Glomerular endothelial cell (primary cell): ENCODE measurements around the gene ROBO3. TPM values are rescaled to one million over a fixed set of nuclear protein-coding genes. Genes with fewer than 3 reads are reported as not detected.

Source experiments
- DNase-seq: peaks from one replicate; pipeline ENCODE4 v3.0.0-alpha.2; 2011; ENCODE audit warnings: low read depth, low spot score; ENCODE audit errors: extremely low read depth
- total RNA-seq: library from RNA; depleted of rRNA; stranded (reverse); fragments of >200 nt; gene quantifications from 2 replicates; pipeline ENCODE4 v1.2.3, GENCODE V29; 2015

The ROBO3 gene, protein sequence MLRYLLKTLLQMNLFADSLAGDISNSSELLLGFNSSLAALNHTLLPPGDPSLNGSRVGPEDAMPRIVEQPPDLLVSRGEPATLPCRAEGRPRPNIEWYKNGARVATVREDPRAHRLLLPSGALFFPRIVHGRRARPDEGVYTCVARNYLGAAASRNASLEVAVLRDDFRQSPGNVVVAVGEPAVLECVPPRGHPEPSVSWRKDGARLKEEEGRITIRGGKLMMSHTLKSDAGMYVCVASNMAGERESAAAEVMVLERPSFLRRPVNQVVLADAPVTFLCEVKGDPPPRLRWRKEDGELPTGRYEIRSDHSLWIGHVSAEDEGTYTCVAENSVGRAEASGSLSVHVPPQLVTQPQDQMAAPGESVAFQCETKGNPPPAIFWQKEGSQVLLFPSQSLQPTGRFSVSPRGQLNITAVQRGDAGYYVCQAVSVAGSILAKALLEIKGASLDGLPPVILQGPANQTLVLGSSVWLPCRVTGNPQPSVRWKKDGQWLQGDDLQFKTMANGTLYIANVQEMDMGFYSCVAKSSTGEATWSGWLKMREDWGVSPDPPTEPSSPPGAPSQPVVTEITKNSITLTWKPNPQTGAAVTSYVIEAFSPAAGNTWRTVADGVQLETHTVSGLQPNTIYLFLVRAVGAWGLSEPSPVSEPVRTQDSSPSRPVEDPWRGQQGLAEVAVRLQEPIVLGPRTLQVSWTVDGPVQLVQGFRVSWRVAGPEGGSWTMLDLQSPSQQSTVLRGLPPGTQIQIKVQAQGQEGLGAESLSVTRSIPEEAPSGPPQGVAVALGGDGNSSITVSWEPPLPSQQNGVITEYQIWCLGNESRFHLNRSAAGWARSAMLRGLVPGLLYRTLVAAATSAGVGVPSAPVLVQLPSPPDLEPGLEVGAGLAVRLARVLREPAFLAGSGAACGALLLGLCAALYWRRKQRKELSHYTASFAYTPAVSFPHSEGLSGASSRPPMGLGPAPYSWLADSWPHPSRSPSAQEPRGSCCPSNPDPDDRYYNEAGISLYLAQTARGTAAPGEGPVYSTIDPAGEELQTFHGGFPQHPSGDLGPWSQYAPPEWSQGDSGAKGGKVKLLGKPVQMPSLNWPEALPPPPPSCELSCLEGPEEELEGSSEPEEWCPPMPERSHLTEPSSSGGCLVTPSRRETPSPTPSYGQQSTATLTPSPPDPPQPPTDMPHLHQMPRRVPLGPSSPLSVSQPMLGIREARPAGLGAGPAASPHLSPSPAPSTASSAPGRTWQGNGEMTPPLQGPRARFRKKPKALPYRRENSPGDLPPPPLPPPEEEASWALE (N-terminal part only)
- total RNA-seq: 9.7 and 11.2 TPM in 2 replicates

DNA sequence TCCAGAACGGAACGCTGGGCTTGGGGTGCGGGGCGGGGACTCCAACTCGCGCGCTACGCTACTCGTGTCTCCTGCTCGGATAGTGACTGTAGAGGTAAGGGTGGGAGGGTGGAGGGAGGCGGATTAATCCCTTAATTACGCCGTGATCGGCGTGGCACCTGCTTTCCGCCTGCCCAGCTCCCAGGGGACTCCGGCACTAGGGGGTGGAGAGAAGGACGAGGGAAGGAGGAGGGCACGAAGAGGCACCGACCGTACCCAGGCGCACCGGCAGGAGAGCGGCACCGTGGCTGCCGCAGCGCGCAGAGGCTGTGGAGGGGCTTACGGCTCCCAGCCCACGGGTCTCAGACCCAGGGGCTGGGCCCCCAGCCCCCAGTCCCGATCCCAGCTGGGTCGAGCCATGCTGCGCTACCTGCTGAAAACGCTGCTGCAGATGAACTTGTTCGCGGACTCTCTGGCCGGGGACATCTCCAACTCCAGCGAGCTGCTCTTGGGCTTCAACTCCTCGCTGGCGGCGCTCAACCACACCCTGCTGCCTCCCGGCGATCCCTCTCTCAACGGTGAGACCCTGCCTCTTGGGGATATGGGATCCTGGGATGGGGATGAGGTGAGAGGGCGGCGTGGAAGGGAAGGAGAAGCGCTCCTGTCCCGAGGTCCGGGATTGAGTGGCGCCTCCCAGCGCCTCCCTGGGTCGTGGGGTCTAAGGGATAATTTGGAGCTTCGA is at the start of gene ROBO3:
ROBO3 (plus strand) TSS at position 252 of the 721 bp plus-strand sequence; CDS start at position 398, 146 bp downstream.
- DNase-seq: no peak

DNA sequence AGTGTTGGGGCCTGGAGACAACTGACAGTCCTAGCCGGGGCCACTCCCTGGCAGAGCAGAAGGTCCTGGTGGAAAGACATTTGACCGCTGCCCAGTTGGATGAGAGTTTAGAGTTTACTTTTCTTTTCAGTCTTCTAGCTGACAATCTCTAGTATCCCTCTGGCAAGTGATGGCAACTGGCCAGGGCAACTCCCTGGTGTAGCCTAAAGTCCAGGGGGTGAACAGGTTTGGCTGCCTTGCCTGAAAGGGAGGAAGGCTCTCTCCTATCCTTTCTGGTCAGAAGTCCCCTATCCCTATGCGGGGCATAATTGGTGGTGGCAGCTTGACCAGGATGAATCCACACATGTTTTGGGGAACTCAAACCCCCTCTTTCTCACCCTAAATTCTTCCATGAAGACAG is 48.2 kb upstream of the ROBO3 start:
- DNase-seq: no peak

DNA sequence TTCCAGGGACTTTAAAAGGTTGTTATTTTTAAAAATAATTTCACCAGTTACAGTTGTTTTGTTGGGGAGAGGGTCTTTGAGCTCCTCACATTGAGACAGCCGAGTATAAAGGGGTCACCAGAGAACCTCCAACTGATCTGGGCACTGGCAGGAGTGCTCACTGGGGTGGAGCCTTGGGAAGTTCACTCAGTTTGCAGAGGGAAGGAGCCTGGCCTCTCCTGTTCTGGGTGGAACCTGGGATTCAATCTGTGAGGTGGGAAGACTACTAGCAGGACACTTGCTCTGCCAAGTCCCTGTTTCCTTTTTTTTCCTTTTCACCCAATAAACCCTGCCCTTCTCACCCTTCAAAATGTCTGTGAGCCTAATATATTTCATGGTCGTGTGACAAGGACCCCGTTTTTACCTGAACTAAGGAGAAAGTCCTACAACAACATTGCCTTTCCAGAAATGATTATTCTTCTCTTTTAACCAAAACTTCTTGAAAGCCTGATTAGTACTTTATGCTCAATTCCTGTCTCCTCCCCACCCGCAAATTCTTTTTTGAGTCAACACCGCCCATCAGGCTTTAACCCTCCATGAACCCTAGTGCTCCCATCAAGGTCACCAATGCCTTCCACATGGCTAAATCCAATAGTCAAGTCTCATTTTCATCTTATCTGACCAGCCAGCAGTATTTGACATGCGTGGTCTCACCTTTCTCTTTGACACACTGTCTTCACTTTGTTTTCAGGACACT is 43.1 kb upstream of the ROBO3 start:
- no peak for DNase-seq

DNA sequence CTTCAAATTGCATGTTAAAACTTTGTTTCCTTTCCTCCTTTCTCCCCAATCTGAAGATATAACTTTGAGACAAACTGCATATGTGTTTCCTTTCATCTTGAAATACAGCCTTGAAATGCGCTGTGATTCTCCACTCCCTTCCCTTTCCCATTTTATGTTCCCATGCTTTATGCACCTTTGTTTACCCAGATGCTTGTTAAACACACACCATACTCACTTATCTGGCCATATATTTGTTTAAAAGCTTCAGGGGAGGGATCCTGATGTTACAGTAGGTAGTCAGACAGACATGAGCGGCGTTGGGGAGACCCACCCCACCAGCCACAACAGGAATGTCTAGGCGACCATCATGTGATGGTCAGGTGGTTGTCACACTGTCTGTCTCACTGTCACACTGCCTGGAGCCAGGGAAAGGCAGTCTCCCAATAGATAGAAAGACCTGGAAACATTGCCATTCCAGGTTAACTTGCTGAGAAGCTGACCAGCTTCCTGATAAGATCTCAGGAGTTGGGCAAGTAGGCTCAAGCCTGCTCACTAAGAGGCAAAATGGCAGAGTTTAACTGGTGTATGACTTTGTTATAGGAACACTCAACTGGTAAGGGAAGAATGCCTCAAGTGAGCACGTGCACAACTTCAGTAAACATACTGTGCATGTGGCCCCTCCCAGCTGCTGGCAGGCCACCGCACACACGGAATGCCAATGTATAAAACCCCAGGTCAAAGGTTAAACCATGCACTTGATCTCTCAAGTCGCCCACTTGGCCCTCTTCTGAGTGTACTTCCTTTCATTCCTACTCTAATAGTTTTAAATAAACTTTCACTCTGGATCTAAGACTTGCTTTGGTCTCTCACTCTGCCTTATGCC is 41.5 kb upstream of the ROBO3 start:
- DNase-seq: no peak

DNA sequence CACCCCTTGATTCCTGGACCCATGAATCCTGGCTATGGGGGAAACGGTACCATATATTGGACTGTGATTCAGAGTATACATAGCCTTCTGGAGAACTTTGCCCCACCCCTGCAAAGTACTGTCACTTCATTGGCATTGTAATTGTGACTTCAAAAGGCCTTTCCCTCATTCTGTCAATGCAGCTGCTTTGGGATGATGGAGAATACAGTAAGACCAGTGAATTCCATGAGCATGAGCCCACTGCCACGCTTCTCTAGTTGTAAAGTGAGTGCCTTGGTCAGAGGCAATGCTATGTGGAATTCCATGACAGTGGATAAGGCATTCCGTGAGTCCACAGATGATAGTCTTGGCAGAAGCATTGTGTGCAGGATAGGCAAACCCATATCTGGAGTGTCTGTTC is 39.4 kb upstream of the ROBO3 start:
- DNase-seq: no peak

DNA sequence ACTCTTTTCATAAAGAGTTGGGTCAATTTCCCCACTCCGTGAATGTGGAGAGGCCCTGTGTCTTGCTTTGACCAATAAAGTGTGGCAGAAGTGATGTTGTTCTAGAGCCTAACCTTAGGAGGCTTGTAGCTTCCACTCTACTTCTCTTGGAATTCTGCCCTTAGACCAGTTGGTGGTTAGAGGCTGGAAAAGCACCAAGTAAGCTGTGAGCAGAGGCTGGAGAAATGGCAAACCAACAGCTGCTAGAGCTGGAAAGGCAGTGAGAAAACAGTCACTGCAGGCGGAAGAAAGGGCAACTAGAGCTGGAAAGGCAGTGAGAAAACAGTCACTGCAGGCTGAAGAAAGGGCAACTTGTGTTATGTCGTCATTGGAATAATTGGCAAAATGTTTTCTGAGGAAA is 35.2 kb upstream of the ROBO3 start:
- DNase-seq: no peak

DNA sequence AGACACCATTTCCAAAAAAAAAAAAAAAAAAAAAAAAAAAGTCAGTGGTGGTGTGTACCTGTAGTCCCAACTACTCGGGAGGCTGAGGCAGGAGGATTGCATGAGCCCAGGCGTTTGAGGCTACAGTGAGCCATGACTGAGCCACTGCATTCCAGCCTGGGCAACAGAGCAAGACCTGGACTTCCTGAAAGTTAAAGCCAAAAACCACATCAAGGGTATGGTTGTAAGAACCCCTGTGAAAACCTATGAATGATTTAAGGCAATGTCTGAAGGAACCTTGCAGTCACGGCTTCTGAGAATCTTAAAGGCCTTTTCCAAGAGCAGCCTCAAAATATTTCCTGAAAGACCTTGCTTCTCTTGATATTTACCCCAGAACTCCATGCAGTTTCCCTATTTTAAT is 34.5 kb upstream of the ROBO3 start:
- DNase-seq: no peak

DNA sequence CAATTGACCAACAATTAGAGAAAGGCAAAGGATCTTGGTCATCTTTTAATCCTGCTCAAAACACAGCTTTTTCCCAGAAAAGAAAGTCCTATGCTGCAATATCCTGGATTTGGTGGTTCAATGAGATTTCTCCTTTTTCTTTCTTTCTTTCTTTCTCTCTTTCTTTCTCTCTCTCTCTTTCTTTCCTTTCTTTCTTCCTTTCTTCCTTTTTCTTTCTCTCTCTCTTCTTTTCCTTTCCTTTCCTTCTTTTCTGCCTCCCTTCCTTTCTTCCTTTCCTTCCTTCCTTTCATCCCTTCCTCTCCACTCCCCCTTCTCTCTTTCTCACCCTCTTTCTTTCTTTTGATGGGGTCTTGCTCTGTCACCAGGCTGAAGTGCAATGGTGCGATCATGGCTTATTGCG is 33.3 kb upstream of the ROBO3 start:
- no peak for DNase-seq

DNA sequence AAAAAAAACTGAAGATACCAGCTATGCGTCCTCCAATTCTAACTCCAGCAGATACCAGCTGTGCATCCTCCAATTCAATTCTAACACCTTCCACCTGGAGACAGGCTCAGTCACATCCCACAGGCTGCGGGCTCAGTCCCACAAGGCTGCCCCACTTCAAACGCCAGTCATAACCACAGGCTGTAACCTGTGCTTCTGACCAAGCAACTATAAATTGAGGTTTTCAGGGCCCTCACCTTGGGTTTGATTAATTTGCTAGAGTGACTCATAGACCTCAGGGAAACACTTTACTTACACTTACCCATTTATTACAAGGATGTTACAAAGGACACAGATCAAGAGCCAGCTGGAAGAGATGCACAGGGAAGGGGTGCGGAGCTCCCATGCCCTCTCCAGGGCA is 32.7 kb upstream of the ROBO3 start:
- DNase-seq: no peak

DNA sequence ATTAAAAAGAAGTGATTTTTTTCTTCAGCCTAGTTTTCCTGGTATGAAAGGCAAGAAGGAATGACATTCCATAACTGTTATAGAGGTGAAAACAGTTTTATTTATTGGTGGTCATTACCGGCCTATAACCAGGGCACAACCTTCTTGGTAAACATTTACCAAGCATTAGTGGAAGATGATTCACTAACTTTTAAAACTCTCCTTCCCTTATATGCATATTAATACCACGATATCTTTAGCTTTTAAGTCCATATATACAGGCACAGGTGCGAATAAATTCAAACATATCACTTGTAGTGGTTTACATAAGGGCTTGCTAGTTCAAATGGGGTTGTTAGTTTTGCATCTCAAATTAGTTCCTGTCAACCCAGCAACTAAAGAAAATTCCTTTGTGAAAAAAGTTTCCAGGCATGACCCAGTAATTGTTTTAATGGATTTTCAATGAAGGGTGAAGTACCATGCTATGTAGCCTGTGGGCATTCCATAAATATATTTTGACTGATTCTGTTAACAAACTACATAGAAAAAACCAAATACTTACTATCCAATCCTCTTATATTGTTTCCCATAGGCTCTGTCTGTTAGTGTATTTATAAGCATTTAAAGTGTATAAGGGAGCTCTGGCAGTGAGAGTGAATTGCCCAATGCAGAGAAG is 30.6 kb upstream of the ROBO3 start:
- no peak for DNase-seq

DNA sequence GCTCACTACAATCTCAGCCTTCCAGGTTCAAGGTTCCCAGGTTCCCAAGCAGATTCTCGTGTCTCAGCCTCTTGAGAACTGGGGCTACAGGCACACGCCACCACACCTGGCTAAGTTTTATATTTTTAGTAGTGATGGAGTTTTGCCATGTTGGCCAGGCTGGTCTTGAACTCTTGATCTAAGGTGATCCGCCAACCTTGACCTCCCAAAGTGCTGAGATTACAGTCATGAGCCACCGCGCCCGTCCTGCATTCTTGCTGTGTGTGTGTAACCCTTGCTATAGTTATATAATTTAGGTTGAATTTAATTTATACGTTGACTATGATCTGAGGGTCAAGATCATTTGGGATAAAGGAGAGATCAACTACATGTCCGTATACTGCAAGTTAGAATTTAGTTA is 29.3 kb upstream of the ROBO3 start:
- DNase-seq: no peak

DNA sequence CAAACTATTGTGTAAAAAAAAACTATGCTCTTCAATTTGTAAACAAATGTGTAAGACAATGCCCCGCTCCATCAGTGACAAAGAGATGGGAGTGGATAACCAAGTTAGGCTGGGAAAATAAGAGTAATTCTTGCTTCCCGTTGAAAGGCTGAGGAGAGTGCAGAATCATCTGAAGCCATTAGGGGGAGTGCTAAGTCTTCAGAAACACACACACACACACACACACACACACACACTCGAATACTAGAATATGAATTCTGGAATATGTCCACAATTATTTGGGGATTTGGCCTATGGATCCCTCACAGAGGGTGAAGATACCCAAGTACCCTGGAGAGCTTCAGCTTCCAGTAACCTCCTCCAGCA is 27.8 kb upstream of the ROBO3 start:
- DNase-seq: peak; percentile 77

DNA sequence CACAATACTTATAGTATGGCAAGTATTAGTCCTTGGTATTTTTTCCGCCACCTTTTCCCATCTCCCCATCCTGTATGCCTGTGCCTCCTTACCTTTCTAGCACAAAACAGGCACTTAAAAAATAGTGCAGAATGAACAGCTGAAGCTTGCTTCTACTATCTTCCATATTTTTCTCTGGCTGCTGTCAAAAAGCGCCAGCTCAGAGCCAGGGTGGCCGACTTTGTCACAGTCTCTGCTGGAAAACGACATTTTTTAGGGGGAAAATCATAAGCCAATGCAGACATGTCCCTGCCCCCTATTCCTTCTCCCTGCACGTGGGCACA is 26.5 kb upstream of the ROBO3 start:
- DNase-seq: no peak

DNA sequence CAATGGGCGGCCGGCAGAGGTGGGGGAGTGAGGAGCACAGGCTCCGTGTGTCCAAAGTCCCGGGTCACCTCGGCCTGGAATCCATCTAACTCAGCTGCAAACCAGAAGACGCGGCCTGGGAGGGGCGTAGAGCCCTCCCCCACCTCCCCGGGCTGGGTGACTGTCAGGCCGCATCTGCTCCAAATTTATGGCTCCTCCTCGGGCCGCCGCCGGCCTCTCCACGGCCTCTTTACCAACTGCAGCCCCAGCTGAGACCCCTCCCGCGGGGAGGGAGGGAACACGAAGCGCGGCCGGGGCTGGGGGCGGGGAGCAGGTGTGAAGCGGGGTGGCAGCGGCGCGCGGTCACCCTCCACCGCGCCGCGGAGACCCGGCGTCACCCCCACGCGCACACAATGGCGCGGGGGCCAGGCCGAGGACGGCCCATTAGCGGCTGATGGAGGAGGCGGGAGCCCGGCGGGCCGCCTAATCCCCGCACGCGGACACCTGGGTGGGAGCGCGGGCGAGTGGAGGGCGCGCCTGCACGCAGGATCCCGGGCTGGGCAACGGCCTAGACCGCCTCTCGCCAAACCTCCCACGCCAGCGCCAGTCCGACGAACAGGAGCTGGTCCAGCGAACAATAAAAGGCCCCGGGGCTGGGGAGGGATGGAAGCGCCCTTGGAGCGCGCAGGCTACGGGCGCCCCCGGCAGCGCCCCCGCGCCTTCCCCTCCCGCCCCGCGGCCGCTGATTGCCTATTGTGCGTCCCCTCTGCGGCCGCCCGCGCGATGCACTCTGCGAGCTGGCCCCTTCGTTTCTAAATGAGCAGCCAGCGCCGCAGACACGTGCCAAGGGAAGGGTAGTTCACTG is 25.9 kb upstream of the ROBO3 start:
- DNase-seq: no peak

DNA sequence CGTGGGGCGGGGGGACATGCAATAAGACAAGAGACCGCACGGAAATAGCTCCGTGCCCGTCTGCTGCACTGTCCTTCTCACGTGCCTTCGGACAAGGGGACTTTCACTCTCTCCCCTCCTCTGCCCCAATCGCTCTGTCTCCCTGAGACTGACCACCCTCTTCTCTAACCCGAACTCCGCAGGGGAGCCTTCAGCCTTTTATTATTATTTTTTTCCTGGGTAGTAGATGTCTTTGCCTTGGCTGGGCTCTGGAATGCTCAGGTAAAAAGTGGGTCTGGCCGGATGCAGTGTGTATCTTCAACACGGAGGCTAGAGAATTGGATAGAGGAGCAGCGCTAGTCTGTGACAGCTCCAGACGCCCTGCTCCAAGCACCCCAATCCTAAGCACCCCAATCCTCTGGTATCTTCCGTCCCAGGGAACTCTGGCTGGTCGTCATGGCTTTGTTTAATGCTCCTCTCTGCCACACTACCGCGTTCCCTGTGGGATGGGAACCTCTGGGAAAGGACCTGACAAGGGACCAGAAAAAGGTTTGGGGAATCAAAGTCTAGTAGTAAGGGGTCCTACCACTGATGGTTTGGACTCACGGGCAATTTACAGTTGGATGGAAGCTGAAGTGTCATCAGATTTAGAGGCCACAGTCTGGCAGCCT is 25.1 kb upstream of the ROBO3 start:
- DNase-seq: no peak

DNA sequence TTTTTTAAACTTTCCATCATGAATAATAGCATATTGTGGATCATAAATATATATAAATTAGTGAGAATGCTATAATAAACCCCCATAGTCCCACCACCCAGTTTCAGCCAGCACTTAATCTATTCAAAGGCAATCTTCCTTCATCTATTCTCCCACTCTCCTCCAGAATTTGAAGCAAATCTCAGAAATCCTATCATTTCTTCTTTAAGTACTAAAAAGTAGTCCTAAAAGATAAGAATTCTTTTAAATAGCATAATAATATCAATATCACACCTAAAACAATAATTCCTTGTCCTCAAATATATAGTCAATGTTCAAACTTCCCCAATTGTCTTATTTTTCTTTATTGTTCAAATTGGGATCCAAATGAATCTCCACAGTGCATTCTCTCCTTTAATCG is 24.6 kb upstream of the ROBO3 start:
- DNase-seq: no peak

DNA sequence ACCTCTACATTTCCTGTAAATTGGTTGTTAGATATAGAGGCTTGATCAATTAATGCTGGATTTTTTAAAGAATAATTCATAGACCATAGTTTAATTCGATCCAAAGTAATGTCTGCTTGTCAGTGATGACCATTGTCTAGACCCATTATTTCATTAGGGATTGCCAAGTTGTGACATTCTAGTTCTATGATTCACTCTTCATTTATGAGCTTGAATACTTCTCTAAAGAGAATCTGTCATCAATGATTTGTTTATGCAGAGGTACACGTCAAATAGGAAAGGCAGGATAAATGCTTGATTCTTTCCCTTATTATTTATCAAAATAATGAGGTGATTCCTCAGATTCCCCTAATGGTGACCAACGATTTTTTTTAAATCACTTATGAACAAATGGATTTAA is 24.0 kb upstream of the ROBO3 start:
- DNase-seq: no peak
